ENCODE measurements around the gene DHX36.

GRCh38 chr3:154327871-154328270 is 3.6 kb upstream of the DHX36 start:
- TF ChIP-seq CTCF (IDR thresholded peaks at IDR 0.05): no peak
- no peak for TF ChIP-seq EP300 (IDR thresholded peaks at IDR 0.05)
- no peak for TF ChIP-seq POLR2A (IDR thresholded peaks at IDR 0.05)
- no peak for TF ChIP-seq POLR2AphosphoS5 (IDR thresholded peaks at IDR 0.05)

Data from suprapubic skin (tissue), 4 donors.